ENCODE results near the gene IFNA7.
"Not testable (repeated sequence)": the region's sequence is repeated elsewhere in the genome, so short reads cannot be mapped to it uniquely, and the experiment has no call there.

Gene IFNA7

DNA sequence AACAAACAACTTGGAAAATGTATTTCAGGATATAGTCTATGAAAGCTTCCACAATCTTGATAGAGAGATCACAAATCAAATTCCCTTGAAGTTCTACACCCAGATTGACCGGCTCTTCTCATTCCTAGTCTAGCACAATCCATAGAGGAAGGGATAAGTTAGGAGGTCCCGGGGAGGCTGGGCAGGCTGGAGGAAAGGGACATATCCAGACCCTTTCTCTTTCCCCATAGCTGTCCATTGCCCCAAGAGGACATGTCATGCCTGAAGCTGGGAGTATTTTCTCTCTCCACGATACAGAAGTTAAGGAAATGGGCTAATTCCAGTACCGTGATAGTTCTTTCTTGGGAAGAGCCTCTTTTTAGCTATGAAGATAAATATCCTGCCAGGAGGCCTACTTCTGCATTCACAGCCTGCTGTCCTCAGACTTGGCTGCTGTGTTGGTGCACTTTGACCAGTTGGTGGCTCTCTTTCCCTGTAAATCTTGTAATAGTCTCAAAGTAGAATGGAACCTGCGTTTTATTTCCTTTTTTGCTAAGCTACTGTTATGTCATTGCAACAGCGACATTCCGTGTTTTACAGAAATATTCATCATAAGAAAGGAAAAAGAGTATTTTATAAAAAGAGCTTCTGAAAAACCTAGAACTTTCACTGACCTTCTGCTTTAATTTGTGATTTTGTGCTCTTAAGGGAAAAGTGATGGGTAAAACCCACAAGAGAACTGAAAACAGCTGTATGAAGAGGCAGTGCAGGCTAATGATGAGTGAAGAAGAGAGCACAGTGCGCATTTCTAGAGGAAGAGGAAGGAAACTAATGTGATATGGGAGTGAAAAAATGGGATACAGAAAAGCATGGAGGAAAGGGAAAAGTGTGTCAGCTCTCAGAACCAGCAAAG lies 33.7 kb upstream of the IFNA7 start:
- H3K27me3 ChIP-seq (ENCODE audit: insufficient read depth, poor library complexity, severe bottlenecking); H3K4me1 ChIP-seq (ENCODE audit: insufficient read depth, poor library complexity, severe bottlenecking); DNase-seq (ENCODE audit: low spot score); H3K4me3 ChIP-seq (ENCODE audit: severe bottlenecking); H3K36me3 ChIP-seq (ENCODE audit: low read depth); H3K27ac ChIP-seq (ENCODE audit: poor library complexity, severe bottlenecking); H3K9me3 ChIP-seq (ENCODE audit: severe bottlenecking): not testable (repeated sequence)
- TF ChIP-seq, protein P1, sequence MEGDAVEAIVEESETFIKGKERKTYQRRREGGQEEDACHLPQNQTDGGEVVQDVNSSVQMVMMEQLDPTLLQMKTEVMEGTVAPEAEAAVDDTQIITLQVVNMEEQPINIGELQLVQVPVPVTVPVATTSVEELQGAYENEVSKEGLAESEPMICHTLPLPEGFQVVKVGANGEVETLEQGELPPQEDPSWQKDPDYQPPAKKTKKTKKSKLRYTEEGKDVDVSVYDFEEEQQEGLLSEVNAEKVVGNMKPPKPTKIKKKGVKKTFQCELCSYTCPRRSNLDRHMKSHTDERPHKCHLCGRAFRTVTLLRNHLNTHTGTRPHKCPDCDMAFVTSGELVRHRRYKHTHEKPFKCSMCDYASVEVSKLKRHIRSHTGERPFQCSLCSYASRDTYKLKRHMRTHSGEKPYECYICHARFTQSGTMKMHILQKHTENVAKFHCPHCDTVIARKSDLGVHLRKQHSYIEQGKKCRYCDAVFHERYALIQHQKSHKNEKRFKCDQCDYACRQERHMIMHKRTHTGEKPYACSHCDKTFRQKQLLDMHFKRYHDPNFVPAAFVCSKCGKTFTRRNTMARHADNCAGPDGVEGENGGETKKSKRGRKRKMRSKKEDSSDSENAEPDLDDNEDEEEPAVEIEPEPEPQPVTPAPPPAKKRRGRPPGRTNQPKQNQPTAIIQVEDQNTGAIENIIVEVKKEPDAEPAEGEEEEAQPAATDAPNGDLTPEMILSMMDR (IDR thresholded peaks at IDR 0.05; ENCODE audit: poor library complexity, severe bottlenecking), result peak; percentile 64
- peak; percentile 78 for ATAC-seq (ENCODE audit: low read depth)

DNA sequence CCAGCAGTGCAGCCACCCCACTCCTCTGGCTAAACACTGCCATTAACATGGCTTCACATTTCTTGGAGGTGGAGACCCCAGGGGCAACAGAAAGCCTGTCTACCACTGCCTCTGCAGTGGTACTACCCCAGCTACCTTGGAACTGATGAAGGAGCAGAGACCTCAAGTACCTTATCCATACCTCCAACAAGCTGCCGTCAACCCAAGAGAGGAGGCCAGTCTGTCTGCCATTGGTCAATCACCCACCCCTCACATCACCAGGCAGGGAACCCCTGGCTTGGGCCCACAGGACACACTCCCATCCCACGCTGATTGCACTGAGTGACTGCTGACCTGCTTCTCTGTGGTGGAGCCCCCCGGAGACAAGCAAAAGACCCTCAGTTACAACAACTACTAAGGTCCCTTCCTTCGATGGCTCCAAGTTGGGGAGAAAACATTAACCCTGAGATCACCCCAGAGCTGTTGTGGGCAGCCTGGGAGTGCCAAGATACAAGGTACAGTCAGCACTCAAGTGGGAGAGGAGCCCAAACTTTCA lies 32.2 kb upstream of the IFNA7 start:
- ATAC-seq (ENCODE audit: low read depth), result no peak
- DNase-seq (ENCODE audit: low spot score), result no peak

DNA sequence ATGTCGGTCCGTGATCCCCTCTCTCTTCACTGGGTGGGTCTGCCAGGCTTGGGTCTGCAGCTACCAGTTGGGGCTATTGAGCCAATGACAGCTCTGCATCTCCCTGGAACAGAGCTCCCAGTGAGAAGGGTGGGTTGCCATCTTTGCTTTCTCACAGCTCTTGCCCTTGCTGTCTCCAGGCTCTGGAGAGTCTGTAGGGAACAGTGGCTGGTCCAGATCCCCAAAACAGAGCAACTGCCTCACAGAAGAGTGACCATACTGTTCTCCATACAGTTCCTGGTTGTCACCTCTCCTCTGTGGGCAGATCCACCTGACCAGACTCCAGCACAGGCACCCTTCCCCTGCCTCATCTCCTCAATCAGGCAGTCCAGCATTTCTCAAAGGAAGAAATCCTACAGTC lies 31.3 kb upstream of the IFNA7 start:
- Histone ChIP-seq H3K27me3 (ENCODE audit: insufficient read depth, poor library complexity, severe bottlenecking) (peaks cover under 1% of the 10 kb centered on the region), H3K36me3 (ENCODE audit: low read depth) (no peaks in the 10 kb centered on the region), H3K27ac (ENCODE audit: poor library complexity, severe bottlenecking) (no peak overlapping the region), H3K4me1 (ENCODE audit: insufficient read depth, poor library complexity, severe bottlenecking) (no peaks in the 10 kb centered on the region), H3K4me3 (ENCODE audit: severe bottlenecking) (no peak overlapping the region), H3K9me3 (ENCODE audit: severe bottlenecking) (no peaks in the 10 kb centered on the region)
- no peak for DNase-seq (ENCODE audit: low spot score)
- TF ChIP-seq, protein P1 (IDR thresholded peaks at IDR 0.05; ENCODE audit: poor library complexity, severe bottlenecking), result no peak
- ATAC-seq (ENCODE audit: low read depth), result no peak

More for the DNA sequence above, 32.2 kb upstream of the IFNA7 start:
- TF ChIP-seq, protein P1 (IDR thresholded peaks at IDR 0.05; ENCODE audit: poor library complexity, severe bottlenecking), result no peak
- no peaks in the 10 kb centered on the region for H3K36me3 ChIP-seq (ENCODE audit: low read depth)
- H3K9me3 ChIP-seq (ENCODE audit: severe bottlenecking), result no peaks in the 10 kb centered on the region
- no peak overlapping the region for H3K4me3 ChIP-seq (ENCODE audit: severe bottlenecking)
- H3K27me3 ChIP-seq (ENCODE audit: insufficient read depth, poor library complexity, severe bottlenecking), result peaks cover 7% of the 10 kb centered on the region
- no peak overlapping the region for H3K27ac ChIP-seq (ENCODE audit: poor library complexity, severe bottlenecking)
- no peaks in the 10 kb centered on the region for H3K4me1 ChIP-seq (ENCODE audit: insufficient read depth, poor library complexity, severe bottlenecking)

DNA sequence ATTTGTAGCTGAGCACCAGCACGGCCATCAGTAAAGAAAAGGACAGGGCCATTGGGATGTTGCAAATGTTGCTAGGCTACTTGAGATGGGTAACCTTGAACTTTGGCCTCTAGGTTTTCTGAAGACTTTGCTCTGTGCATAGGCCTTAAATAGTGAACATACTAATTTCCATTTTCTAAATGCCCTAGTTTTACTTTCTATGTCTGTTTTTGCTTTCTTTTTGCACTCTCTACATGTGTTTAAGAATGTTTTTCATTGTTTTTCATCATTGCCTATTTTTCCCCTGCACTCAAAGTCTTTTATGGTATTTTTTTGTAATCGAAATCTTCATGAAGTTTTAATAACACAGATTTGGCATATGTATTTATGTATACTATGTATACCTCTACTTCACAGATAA lies 26.1 kb upstream of the IFNA7 start, which contains the start of gene IFNA17:
TSS of gene IFNA17 (minus strand) at position 101 of the 400 bp plus-strand sequence. CDS start at position 52, 49 bp downstream.
- Histone ChIP-seq H3K9me3 (ENCODE audit: severe bottlenecking) (no peaks in the 10 kb centered on the region), H3K36me3 (ENCODE audit: low read depth) (no peaks in the 10 kb centered on the region), H3K27ac (ENCODE audit: poor library complexity, severe bottlenecking) (no peak within 1 kb of the TSS), H3K4me3 (ENCODE audit: severe bottlenecking) (no peak within 1 kb of the TSS), H3K4me1 (ENCODE audit: insufficient read depth, poor library complexity, severe bottlenecking) (no peaks in the 10 kb centered on the region), H3K27me3 (ENCODE audit: insufficient read depth, poor library complexity, severe bottlenecking) (no peaks in the 10 kb centered on the region)
- DNase-seq (ENCODE audit: low spot score), result no peak
- ATAC-seq (ENCODE audit: low read depth), result no peak
- TF ChIP-seq, protein P1 (IDR thresholded peaks at IDR 0.05; ENCODE audit: poor library complexity, severe bottlenecking), result no peak

DNA sequence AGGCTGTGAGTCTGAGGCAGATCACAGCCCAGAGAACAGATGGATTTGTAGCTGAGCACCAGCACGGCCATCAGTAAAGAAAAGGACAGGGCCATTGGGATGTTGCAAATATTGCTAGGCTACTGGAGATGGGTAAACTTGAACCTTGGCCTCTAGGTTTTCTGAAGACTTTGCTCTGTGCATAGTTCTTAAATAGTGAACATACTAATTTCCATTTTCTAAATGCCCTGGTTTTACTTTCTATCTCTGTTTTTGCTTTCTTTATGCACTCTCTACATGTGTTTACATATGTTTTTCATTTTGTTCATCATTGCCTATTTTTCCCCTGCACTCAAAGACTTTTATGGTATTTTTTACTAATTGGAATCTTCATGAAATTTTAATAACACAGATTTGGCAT lies 15.2 kb upstream of the IFNA7 start, which contains the start of gene IFNA16:
TSS of gene IFNA16 (minus strand) at position 101 of the 400 bp plus-strand sequence. CDS start at position 95, 6 bp downstream.
- H3K27ac ChIP-seq (ENCODE audit: poor library complexity, severe bottlenecking); H3K4me1 ChIP-seq (ENCODE audit: insufficient read depth, poor library complexity, severe bottlenecking); ATAC-seq (ENCODE audit: low read depth); DNase-seq (ENCODE audit: low spot score); H3K4me3 ChIP-seq (ENCODE audit: severe bottlenecking); H3K36me3 ChIP-seq (ENCODE audit: low read depth); H3K9me3 ChIP-seq (ENCODE audit: severe bottlenecking): not testable (repeated sequence)
- peaks cover 11% of the 10 kb centered on the region for H3K27me3 ChIP-seq (ENCODE audit: insufficient read depth, poor library complexity, severe bottlenecking)

DNA sequence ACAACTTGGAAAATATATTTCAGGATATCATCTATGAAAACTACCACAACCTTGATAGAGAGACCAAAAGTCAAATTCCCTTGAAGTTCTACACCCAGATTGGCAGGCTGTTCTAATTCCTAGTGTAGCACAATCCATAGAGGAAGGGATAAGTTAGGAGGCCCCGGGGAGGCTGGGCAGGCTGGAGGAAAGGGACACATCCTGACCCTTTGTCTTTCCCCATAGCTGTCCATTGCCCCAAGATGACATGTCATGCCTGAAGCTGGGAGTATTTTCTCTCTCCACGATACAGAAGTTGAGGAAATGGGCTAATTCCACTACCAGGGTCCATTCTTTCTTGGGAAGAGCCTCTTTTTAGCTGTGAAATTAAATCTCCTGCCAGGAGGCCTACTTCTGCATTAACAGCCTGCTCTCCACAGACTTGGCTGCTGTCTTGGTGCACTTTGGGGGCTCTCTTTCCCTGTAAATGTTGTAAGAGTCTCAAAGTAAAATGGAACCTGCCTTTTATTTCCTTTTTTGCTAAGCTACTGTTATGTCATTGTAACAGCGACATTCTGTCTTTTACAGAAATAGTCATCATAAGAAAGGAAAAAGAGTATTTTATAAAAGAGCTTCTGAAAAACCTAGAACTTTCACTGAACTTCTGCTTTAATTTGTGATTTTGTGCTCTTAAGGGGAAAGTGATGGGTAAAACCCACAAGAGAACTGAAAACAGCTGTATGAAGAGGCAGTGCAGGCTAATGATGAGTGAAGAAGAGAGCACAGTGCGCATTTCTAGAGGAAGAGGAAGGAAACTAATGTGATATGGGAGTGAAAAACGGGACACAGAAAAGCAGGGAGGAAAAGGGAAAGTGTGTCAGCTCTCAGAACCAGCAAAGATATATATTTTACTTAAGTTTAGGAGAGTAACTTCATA lies 11.7 kb upstream of the IFNA7 start:
- not testable (repeated sequence) for ATAC-seq (ENCODE audit: low read depth); DNase-seq (ENCODE audit: low spot score)

DNA sequence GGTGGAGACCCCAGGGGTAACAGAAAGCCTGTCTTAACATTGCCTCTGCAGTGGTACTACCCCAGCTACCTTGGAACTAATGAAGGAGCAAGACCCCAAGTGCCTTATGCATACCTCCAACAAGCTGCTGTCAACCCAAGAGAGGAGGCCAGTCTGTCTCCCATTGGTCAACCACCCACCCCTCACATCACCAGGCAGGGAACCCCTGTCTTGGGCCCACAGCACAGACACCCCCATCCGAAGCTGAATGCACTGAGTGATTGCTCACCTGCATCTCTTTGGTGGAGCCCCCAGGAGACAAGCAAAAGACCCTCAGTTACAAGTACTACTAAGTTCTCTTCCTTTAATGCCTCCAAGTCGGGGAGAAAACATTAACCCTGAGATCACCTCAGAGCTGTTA lies 10.2 kb upstream of the IFNA7 start:
- H3K4me1 ChIP-seq (ENCODE audit: insufficient read depth, poor library complexity, severe bottlenecking); ATAC-seq (ENCODE audit: low read depth); H3K9me3 ChIP-seq (ENCODE audit: severe bottlenecking); H3K27me3 ChIP-seq (ENCODE audit: insufficient read depth, poor library complexity, severe bottlenecking); H3K27ac ChIP-seq (ENCODE audit: poor library complexity, severe bottlenecking); DNase-seq (ENCODE audit: low spot score); H3K36me3 ChIP-seq (ENCODE audit: low read depth); H3K4me3 ChIP-seq (ENCODE audit: severe bottlenecking): not testable (repeated sequence)

More for the DNA sequence above, 11.7 kb upstream of the IFNA7 start:
- not testable (repeated sequence) for H3K4me1 ChIP-seq (ENCODE audit: insufficient read depth, poor library complexity, severe bottlenecking); H3K36me3 ChIP-seq (ENCODE audit: low read depth); H3K27ac ChIP-seq (ENCODE audit: poor library complexity, severe bottlenecking); H3K9me3 ChIP-seq (ENCODE audit: severe bottlenecking); H3K4me3 ChIP-seq (ENCODE audit: severe bottlenecking); H3K27me3 ChIP-seq (ENCODE audit: insufficient read depth, poor library complexity, severe bottlenecking)

Data from RWPE2 (cell line).